Measurements from ENCODE around the gene POLA1.
"Not testable (repeated sequence)": the region's sequence is repeated elsewhere in the genome, so short reads cannot be mapped to it uniquely, and the experiment has no call there.

Gene POLA1

GRCh38 chrX:24789047-24789446, 95.3 kb downstream of the POLA1 start:
- TF ChIP-seq POLR2A (IDR thresholded peaks at IDR 0.05; ENCODE audit: low read length) (no peak), GATA1 (IDR thresholded peaks at IDR 0.05; ENCODE audit: low read depth, low read length) (no peak)
- DNase-seq: no peak

GRCh38 chrX:24790166-24790565, 96.4 kb downstream of the POLA1 start:
- TF ChIP-seq GATA1 (IDR thresholded peaks at IDR 0.05; ENCODE audit: low read depth, low read length) (no peak), POLR2A (IDR thresholded peaks at IDR 0.05; ENCODE audit: low read length) (no peak)

GRCh38 chrX:24796204-24796603, 102.5 kb downstream of the POLA1 start:
- no peak for DNase-seq
- TF ChIP-seq POLR2A (IDR thresholded peaks at IDR 0.05; ENCODE audit: low read length): no peak
- no peak for TF ChIP-seq GATA1 (IDR thresholded peaks at IDR 0.05; ENCODE audit: low read depth, low read length)

More at GRCh38 chrX:24790166-24790565, 96.4 kb downstream of the POLA1 start:
- no peak for DNase-seq

- TF ChIP-seq POLR2A (IDR thresholded peaks at IDR 0.05; ENCODE audit: low read length) (no peak), GATA1 (IDR thresholded peaks at IDR 0.05; ENCODE audit: low read depth, low read length) (no peak)
- DNase-seq: no peak
Measured at GRCh38 chrX:24799078-24799477, 105.4 kb downstream of the POLA1 start.

GRCh38 chrX:24799565-24799964, 105.8 kb downstream of the POLA1 start:
- DNase-seq: no peak
- TF ChIP-seq GATA1 (IDR thresholded peaks at IDR 0.05; ENCODE audit: low read depth, low read length): no peak
- TF ChIP-seq POLR2A (IDR thresholded peaks at IDR 0.05; ENCODE audit: low read length): no peak

- no peak for DNase-seq
- no peak for TF ChIP-seq POLR2A (IDR thresholded peaks at IDR 0.05; ENCODE audit: low read length)
- TF ChIP-seq GATA1 (IDR thresholded peaks at IDR 0.05; ENCODE audit: low read depth, low read length): no peak
Measured at GRCh38 chrX:24805201-24805600, 111.5 kb downstream of the POLA1 start.

- DNase-seq: not testable (repeated sequence)
Measured at GRCh38 chrX:24819807-24820206, 126.1 kb downstream of the POLA1 start.

GRCh38 chrX:24828147-24828546, 134.4 kb downstream of the POLA1 start:
- TF ChIP-seq GATA1 (IDR thresholded peaks at IDR 0.05; ENCODE audit: low read depth, low read length) (no peak), POLR2A (IDR thresholded peaks at IDR 0.05; ENCODE audit: low read length) (no peak)
- no peak for DNase-seq

- TF ChIP-seq POLR2A (IDR thresholded peaks at IDR 0.05; ENCODE audit: low read length): no peak
- DNase-seq: no peak
Measured at GRCh38 chrX:24828600-24828999, 134.9 kb downstream of the POLA1 start.

GRCh38 chrX:24833695-24834094, 140.0 kb downstream of the POLA1 start:
- DNase-seq: no peak
- TF ChIP-seq POLR2A (IDR thresholded peaks at IDR 0.05; ENCODE audit: low read length) (no peak), GATA1 (IDR thresholded peaks at IDR 0.05; ENCODE audit: low read depth, low read length) (no peak)

- no peak for DNase-seq
- TF ChIP-seq GATA1 (IDR thresholded peaks at IDR 0.05; ENCODE audit: low read depth, low read length) (no peak), POLR2A (IDR thresholded peaks at IDR 0.05; ENCODE audit: low read length) (no peak)
Measured at GRCh38 chrX:24837966-24838365, 144.2 kb downstream of the POLA1 start.

GRCh38 chrX:24838629-24839028, 144.9 kb downstream of the POLA1 start:
- TF ChIP-seq POLR2A (IDR thresholded peaks at IDR 0.05; ENCODE audit: low read length): no peak
- peak; percentile 26 to 51 for DNase-seq

- DNase-seq: no peak
- no peak for TF ChIP-seq GATA1 (IDR thresholded peaks at IDR 0.05; ENCODE audit: low read depth, low read length)
- TF ChIP-seq POLR2A (IDR thresholded peaks at IDR 0.05; ENCODE audit: low read length): no peak
Measured at GRCh38 chrX:24839331-24839730, 145.6 kb downstream of the POLA1 start.

- TF ChIP-seq GATA1 (IDR thresholded peaks at IDR 0.05; ENCODE audit: low read depth, low read length) (no peak), POLR2A (IDR thresholded peaks at IDR 0.05; ENCODE audit: low read length) (no peak)
- DNase-seq: no peak
Measured at GRCh38 chrX:24842486-24842885, 148.8 kb downstream of the POLA1 start.

- TF ChIP-seq GATA1 (IDR thresholded peaks at IDR 0.05; ENCODE audit: low read depth, low read length): no peak
- peak; percentile 4 to 32 for DNase-seq
Measured at GRCh38 chrX:24846550-24847150, 152.9 kb downstream of the POLA1 start.

GRCh38 chrX:24851289-24851688, 157.6 kb downstream of the POLA1 start:
- DNase-seq: no peak
- no peak for TF ChIP-seq POLR2A (IDR thresholded peaks at IDR 0.05; ENCODE audit: low read length)
- TF ChIP-seq GATA1 (IDR thresholded peaks at IDR 0.05; ENCODE audit: low read depth, low read length): no peak

Data from erythroblast (primary cell).